Esophagus muscularis mucosa (tissue), 4 donors: ENCODE data around the gene SEPTIN8.

Experiments used
- CTCF ChIP-seq, 3 experiments: fragments of 200-600 bp in 2 of 3; fragments of 450-650 bp in 1 of 3; sonication (generic) in 2 of 3; IDR thresholded peaks; one replicate each; pipeline ENCODE4 v1.5.1; 2017 to 2019; ENCODE audit warnings: antibody characterized with exemption in 3 of 3, mild to moderate bottlenecking in 2 of 3, moderate library complexity in 1 of 3
- EP300 ChIP-seq: sonication (generic); formaldehyde crosslinking; IDR thresholded peaks from one replicate; pipeline ENCODE4 v1.6.1; 2017; ENCODE audit warnings: antibody characterized with exemption
- POLR2A ChIP-seq: fragments of 450-650 bp; IDR thresholded peaks from one replicate; pipeline ENCODE4 v1.6.1; 2017; ENCODE audit warnings: antibody characterized with exemption, moderate library complexity, mild to moderate bottlenecking, low read depth
- POLR2AphosphoS5 ChIP-seq, 2 donors: sonication (generic); formaldehyde crosslinking; IDR thresholded peaks; one replicate each; pipeline ENCODE4 v1.6.1; 2017; ENCODE audit warnings: antibody characterized with exemption in 2 of 2

- TF ChIP-seq POLR2AphosphoS5 (IDR thresholded peaks at IDR 0.05): no peak
- no peak for TF ChIP-seq POLR2A
- no peak for TF ChIP-seq CTCF (IDR thresholded peaks at IDR 0.05)
- TF ChIP-seq EP300: no peak
Observed at GRCh38 chr5:132718544-132719312, 58.3 kb downstream of the SEPTIN8 start.
